ENCODE data around the gene SBK1. TPM values are rescaled to one million over a fixed set of nuclear protein-coding genes. Genes with fewer than 3 reads are reported as not detected.
"Not testable (repeated sequence)": the region's sequence is repeated elsewhere in the genome, so short reads cannot be mapped to it uniquely, and the experiment has no call there.

Gene SBK1
- total RNA-seq, 2 experiments from 2014 or later, result 2.6 to 2.7 TPM

DNA sequence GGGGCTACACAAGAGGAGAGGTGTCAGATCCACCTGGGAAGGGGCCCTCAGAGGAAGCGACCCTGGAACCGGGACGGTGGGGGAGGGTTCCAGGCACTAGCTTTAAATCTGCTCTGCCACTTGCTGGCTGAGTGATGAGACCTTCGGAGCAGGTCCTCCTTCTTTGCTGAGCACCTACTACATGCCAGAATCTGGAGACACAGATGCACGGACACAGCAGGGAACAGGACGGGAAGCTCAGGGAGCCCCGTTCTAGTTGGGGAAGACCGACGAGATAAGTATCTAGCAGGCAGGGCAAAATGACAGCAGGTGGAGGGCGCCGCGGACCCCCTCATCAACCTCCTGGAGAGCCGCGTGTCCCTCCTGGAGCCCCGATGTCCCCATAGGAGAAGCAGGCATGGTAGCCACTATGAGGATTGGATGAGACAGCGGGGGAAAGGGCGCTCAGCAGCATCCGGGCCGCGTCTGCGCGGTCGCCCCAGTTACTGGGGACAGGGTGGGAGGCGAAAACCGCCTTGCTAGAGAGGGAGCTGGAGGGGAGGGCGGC lies 27.2 kb downstream of the SBK1 start:
- POLR2A ChIA-PET, result no interaction called here
- CTCF ChIA-PET, result interaction anchor here (7.5 kb wide), 1 partner anchor 42 kb away, joined by 101 read pairs; no protein-coding TSS in a partner anchor

DNA sequence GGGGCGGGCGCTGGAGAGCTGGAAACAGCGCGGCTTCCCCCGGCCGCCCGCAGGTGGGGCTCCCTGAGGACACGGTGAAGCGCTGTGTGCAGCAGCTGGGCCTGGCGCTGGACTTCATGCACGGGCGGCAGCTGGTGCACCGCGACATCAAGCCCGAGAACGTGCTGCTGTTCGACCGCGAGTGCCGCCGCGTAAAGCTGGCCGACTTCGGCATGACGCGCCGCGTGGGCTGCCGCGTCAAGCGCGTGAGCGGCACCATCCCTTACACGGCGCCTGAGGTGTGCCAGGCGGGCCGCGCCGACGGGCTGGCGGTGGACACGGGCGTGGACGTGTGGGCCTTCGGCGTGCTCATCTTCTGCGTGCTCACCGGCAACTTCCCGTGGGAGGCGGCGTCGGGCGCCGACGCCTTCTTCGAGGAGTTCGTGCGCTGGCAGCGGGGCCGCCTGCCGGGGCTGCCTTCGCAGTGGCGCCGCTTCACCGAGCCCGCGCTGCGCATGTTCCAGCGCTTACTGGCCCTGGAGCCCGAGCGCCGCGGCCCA lies 27.8 kb downstream of the SBK1 start:
- POLR2A ChIA-PET, result no interaction called here

DNA sequence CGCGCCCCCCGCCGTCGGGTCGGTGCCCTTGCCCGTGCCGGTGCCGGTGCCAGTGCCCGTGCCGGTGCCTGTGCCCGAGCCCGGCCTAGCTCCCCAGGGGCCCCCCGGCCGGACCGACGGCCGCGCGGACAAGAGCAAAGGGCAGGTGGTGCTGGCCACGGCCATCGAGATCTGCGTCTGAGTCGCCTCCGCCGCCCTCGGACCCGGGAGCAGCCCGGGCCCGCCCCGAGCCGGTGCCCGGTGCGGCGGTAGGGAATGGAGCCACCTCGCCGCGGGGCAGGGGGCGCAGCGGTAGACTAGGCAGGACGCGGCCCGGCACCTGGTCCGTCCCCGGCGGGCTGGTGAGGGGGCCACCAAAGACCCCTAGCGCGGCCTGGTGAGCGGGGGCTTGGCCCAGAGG lies 28.4 kb downstream of the SBK1 start:
- POLR2A ChIA-PET, result no interaction called here

More for the DNA sequence above, 27.8 kb downstream of the SBK1 start:
- CTCF ChIA-PET, result interaction anchor here (7.5 kb wide), 1 partner anchor 43 kb away, joined by 101 read pairs; no protein-coding TSS in a partner anchor

DNA sequence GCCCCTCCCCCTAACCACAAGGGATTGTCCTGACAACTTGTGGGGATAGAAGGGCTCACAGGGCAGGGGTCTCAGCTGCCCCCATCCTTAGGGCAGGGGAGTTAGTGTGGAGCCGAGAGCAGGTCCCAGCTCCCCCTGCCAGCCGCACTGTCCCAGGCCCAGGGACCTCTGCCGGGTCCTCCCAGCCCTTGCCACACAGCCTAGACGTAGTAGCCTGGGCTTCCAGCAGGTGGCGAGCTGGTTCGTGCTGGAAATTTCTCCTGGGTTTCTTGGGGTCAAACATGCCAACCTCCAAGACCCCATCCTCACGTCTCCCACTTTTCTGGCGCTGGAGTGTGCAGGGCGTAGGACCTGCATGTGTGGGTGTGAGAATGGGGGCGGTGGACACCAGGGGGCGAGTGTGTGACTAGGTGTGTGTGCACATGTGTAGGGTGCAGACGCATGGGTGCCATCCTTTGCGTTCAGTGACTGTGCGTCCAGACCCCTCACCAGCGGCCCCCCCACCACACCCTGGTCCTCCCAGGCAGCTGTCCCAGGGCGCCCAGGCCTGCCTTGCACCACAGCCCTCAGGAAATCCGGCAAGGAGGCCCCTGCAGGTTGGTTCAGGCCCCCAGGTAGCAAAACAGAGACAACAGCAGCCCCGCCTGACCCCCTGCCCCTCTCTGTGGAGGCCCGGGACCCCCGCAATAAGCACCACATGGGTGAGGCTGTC lies 29.5 kb downstream of the SBK1 start:
- ChIA-PET CTCF (interaction anchor here (0.7 to 7.5 kb wide), 12 partner anchors 9 to 57 kb away, joined by 3 to 101 read pairs (median 3); no protein-coding TSS in a partner anchor), POLR2A (interaction anchor here (0.6 kb wide), 1 partner anchor 28 kb away, joined by 3 read pairs; no protein-coding TSS in a partner anchor)

More for the DNA sequence above, 28.4 kb downstream of the SBK1 start:
- CTCF ChIA-PET, result interaction anchor here (0.9 to 7.5 kb wide), 2 partner anchors 20 to 43 kb away, joined by 5 to 101 read pairs; no protein-coding TSS in a partner anchor

DNA sequence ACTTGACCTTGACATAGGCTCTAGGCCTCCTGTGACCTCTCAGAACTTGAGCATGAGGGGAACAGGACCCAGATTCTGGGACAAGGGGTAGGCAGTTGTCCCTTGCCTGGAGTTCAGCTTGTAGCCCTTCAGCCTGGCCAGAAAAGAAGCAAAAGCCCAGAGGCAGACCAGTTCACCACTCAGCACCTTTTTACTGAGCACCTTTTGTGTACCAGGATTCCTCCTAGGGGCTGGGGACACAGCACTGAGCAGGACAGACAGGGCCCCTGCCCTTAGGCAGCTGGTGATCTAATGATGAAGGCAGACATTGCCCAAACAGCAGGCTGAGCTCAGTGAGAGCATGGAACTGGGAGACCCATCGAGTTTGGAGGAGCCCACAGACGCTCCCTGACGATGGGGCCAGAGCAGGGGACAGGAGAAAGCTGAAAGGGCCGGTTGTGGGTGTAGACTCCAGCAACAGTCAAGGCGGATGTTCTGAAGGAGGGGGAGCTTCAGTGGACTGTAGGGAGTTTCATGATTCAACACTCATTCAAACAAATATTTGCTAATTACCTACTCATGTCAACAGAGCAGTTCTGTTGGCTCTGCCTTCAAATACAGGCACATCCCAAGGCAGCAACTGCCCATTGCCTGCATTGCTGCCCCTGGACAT lies 32.0 kb downstream of the SBK1 start:
- CTCF ChIA-PET, result interaction anchor here (1.1 to 1.4 kb wide), 2 partner anchors 18 to 47 kb away, joined by 4 to 14 read pairs; no protein-coding TSS in a partner anchor
- POLR2A ChIA-PET, result no interaction called here

DNA sequence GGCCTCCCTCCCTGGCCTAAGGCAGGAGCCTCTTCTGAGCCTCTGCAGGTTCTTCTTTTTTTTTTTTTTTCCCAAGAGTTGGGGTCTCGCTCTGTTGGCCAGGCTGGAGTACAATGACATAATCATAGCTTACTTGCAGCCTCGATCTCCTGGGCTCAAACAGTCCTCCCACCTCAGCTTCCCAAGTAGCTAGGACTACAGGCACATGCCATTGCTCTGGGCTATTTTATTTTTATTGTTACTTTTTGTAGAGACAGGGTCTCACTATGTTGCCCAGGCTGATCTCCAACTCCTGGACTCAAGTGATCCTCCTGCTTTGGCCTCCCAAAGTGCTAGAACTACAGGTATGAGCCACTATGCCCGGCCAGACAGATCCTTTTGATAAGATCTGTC lies 32.6 kb downstream of the SBK1 start:
- POLR2A ChIA-PET, result no interaction called here

DNA sequence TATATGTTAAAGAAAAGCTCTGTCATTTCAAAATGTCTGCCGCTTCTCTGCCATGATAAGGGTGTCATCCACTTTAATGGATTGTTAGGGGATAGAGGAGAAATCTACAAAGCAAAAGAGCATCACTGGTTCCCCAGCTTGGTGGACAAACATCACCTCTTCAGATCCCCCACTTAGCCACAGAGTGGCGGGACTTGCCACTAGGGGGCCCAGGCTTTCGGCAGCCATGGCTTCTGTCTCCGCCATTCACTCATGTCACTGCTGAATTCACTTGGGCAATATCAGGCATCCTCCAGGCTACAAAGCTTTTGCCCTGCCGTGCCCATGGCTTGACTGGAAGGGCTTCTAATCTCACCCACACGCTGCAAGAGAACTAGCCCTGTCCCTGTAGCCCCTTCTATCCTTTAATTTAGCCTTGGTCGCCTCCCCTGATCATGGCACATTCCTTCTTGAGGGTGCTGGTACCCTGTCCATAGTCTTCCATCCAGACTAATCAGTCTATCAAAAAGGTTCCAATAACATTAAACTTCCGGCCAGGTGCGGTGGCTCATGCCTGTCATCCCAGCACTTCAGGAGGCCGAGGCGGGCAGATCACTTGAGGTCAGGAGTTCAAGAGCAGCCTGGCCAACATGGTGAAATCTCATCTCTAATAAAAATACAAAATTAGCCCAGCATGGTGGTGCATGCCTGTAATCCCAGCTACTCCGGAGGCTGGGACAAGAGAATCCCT lies 34.7 kb downstream of the SBK1 start:
- POLR2A ChIA-PET, result no interaction called here
- CTCF ChIA-PET, result interaction anchor here (1.2 to 2.9 kb wide), 4 partner anchors 9 to 50 kb away, joined by 4 to 9 read pairs (median 8); no protein-coding TSS in a partner anchor

More for the DNA sequence above, 32.6 kb downstream of the SBK1 start:
- CTCF ChIA-PET, result interaction anchor here (1.1 to 1.4 kb wide), 2 partner anchors 18 to 47 kb away, joined by 4 to 14 read pairs; no protein-coding TSS in a partner anchor

DNA sequence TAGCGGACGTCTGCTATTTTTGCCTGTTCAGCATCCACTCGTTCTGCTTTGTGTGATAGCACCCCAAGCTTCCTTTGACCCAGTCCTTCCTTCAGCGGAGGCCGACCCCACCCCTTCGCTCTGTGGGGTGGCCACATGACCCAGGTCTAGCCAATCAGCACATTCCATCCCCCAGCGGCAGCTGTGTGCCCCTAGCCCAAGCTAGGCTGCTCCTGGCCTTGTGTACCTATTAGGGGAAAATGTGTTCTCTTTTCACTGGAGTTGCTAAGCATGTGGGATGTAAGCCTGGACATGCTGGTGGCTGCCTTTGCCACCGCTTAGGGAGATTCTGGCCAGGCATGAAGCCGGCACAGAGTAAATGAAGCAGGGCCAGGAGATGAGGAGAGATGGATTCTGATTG lies 37.9 kb downstream of the SBK1 start:
- POLR2A ChIA-PET, CTCF ChIA-PET: not testable (repeated sequence)

DNA sequence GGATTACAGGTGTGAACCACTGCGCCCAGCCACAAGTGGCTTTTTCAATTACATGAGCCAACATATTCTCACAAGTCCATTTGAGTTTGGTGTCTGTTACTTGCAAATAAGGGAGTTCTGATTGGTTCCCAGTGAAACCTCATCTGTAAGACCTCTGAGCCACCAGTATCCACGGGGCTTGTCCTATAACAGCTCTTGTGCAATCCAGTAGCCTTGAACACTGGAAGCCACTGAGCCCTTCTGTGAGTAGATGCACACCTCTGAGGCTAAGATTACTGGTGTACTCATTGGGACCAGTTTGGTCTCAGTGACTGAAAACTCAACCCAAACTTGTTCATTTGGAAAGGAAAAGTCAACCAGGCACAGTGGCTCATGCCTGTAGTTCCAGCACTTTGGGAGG lies 38.7 kb downstream of the SBK1 start:
- POLR2A ChIA-PET, CTCF ChIA-PET: not testable (repeated sequence)

DNA sequence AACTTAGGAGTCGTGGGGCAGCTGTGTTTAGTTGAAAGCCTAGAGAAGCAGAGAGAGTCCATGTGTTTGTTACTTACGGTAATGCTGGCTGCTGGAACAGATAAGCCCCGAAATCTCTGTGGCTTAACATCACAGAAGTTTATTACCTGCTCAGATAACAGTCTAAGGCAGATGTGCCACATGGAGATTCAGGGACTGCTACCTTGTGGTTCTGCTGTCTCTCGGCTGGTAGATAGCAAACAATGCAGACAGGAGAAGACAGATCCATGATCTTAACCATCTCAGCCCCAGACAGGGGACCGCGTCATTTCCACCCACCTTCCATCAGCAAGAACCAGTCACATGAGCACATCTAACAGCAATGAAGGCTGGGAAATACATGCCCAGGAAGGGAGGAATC lies 40.3 kb downstream of the SBK1 start:
- POLR2A ChIA-PET, CTCF ChIA-PET: not testable (repeated sequence)

DNA sequence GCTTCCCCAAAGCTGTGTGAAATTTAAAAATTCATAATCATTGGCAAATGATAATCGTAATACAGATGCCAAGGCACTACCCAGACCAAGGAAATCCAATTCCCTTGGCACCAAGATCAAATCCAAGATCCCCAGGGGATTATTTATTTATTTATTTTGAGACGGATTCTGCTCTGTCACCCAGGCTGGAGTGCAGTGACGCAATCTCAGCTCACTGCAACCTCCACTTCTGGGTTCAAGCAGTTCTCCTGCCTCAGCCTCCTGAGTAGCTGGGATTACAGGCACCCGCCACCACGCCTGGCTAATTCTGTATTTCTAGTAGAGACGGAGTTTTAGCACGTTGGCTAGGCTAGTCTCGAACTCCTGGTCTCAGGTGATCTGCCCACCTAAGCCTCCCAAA lies 43.4 kb downstream of the SBK1 start:
- POLR2A ChIA-PET, CTCF ChIA-PET: not testable (repeated sequence)

DNA sequence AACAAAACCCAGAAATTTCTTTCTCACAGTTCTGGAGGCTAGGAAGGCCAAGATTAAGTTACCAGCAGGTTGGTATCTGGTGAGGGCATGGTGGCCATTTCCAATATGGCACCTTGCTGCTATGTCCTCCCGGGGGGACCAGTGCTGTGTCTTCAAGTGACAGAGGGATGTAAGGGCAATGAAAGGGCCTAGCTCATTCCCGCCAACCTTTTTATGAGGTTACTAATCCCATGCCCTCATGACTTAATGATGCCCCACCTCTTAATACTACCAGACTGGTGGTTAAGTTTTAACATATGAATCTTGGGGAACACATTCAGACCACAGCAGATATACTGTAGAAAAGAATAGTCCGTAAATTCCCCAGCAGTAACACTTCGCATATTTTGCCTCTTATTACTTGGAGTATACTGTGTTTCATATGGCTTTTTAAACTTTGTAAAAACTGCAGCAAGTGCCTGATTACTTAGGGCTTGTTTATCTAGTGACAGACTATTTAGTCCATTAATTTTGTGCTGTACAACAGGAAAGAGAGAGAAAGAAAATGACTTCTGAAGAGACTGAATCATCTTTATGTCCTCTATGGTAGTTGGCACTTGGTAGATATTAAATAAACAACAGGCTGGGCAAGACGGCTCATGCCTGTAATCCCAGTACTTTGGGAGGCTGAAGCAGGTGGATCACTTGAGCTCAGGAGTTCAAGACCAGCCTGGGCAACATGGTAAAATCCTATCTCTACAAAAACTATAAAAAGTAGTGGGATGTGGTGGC lies 44.8 kb downstream of the SBK1 start:
- POLR2A ChIA-PET, CTCF ChIA-PET: not testable (repeated sequence)

DNA sequence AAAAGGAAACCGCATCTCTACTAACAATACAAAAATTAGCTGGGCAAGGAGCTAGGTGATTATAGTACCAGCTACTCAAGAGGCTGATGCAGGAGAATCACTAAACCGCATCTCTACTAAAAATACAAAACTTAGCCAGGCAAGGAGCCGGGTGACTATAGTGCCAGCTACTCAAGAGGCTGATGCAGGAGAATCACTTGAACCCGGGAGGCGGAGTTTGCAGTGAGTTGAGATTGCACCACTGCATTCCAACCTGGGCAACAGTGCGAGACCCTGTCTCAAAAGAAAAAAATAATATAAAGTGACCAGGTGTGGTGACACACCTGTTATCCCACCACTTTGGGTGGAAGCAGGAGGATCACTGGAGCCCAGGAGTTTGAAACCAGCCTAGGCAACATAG lies 45.9 kb downstream of the SBK1 start:
- CTCF ChIA-PET, POLR2A ChIA-PET: not testable (repeated sequence)

DNA sequence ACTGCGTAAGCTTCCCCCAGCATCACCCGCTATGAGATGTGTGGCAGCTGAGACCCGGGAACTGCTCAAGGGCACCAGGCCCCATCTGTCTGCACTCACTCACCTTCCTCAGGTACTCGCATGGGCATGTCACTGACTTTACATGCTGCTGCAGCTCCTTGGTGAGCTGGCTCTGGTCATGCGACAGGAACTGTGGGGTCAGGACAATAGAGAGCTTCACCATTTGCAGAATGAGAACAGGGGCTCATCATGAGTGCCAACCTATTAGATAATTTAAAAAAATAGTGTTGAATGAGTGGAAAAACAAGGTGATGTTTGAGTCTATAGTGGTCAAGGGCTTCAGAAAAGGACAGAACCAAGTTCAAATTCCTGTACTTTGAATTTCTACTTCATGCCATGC lies 70.3 kb downstream of the SBK1 start:
- POLR2A ChIA-PET, CTCF ChIA-PET: not testable (repeated sequence)

DNA sequence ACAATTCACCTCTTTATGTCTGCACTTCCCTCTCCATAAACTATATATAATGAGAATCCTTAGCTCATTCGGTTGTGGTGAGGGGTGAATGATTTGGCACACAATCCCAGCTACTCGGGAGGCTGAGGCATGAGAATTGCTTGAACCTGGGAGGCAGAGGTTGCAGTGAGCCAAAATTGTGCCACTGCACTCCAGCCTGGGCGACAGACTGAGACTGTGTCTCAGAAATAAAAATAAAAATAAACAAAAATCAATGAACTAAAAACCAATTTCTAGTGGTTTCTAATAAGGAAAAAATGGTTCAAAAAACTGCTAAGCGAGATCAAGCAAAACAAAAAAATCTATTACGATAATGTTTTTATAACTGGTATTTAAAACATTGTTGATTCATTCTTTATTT lies 71.1 kb downstream of the SBK1 start, which contains the start of gene NPIPB6:
TSS of gene NPIPB6 (minus strand) at position 101 of the 400 bp plus-strand sequence. CDS start 686 bp downstream, outside the sequence.
- POLR2A ChIA-PET, CTCF ChIA-PET: not testable (repeated sequence)

DNA sequence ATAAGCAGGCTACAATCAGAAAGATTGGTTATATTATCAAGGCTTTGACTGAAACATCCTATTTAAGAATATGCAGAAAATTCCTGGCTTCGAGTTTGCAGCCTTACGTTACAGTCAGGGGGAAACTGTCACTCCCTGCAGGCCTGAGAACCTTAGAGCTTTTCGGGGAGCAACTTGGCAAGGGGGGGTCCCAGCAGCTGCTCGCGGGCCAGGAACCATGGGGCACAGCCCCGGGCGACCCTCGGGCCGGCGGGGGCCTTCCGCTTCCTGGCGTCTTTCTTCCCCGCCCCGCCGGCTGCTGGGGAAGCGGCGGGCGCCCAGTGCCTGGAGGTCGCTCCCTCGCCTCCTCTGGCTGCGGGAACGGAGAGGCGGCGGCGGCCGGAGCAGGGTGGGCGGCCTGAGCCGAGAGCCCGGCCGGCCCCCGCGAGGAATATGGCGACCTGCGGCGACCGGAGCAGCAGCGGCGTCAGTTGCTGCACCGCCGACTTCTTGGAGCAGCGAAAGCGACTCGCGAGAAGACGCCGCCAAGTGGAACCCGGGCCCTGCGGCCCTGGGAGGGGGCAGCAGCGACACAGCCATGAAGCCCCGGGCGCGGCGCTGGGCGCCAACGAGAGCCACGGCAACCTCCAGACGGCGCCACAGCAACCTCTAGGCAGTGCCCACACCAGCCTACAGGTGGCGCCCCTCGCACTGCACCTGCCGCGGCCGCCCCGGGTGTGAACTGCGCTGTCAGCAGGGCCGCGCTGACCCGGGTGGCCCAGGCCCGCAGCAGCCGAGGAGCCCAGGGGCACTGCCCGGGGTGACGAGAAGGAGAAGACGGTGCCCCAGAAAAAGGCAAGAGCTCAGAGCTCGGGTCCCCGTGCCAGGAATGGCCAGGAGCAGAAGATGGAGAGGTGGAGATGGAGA lies 72.2 kb downstream of the SBK1 start:
- CTCF ChIA-PET, POLR2A ChIA-PET: not testable (repeated sequence)

DNA sequence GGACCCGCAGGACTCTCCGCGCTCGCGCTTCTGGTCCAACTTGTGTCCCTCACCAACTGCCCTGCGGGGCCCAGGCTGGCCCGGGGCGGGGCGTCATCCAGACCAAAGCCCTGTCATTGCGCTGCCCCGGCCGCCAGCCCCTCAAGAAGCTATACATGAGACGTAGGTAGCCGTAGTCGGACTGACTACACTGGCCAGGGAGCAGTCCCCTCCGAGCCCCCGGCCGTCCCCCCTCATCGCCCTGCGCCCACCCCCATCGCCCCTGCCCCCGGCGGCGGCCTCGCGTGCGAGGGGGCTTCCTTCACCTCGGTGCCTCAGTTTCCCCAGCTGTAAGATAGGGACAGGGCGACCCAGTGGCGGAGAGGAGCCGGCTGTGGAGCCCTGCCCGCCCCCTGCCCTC lies 75.6 kb downstream of the SBK1 start:
- CTCF ChIA-PET, POLR2A ChIA-PET: not testable (repeated sequence)
